ENCODE data around the gene COQ8A. TPM values are rescaled to one million over a fixed set of nuclear protein-coding genes. Genes with fewer than 3 reads are reported as not detected.

The COQ8A gene
- total RNA-seq, 1 donor from 2014 or later = 41.9 TPM

DNA sequence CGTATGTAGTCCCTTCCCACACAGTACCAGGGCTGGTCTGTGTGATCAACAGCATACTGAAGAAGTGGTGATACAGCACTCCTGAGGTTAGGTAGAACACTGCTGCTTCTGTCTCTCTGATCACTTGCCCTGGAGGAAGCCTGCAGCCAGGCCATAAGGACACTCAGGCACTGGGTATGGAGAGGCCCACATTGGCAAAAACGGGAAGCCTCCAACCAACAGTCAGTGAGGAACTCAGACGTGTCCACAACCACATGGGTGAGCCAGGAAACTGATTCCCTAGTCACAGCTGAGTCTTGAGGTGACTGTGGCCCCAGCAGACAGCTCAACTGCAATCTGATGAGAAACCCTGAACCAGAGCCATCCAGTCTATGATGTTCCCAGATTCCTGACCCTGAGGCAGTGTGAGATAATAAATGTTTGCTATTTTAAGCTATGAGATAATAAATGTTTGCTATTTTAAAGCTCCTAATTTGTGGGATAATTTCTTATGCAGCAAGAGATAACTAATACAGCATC lies 62.5 kb downstream of the COQ8A start:
- Mint-ChIP-seq H3K27me3 (ENCODE audit: unreplicated experiment) (peaks cover 10% of the 10 kb centered on the region), H3K9me3 (ENCODE audit: unreplicated experiment) (peaks cover 12% of the 10 kb centered on the region), H3K4me3 (ENCODE audit: unreplicated experiment) (no peak overlapping the region), H3K4me1 (ENCODE audit: low read depth, unreplicated experiment) (peaks cover 30% of the 10 kb centered on the region), H3K27ac (ENCODE audit: unreplicated experiment) (no peak overlapping the region), H3K36me3 (ENCODE audit: unreplicated experiment) (peaks cover 9% of the 10 kb centered on the region)
- TF ChIP-seq, protein P1, sequence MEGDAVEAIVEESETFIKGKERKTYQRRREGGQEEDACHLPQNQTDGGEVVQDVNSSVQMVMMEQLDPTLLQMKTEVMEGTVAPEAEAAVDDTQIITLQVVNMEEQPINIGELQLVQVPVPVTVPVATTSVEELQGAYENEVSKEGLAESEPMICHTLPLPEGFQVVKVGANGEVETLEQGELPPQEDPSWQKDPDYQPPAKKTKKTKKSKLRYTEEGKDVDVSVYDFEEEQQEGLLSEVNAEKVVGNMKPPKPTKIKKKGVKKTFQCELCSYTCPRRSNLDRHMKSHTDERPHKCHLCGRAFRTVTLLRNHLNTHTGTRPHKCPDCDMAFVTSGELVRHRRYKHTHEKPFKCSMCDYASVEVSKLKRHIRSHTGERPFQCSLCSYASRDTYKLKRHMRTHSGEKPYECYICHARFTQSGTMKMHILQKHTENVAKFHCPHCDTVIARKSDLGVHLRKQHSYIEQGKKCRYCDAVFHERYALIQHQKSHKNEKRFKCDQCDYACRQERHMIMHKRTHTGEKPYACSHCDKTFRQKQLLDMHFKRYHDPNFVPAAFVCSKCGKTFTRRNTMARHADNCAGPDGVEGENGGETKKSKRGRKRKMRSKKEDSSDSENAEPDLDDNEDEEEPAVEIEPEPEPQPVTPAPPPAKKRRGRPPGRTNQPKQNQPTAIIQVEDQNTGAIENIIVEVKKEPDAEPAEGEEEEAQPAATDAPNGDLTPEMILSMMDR (IDR thresholded peaks at IDR 0.05; ENCODE audit: partially characterized antibody, unreplicated experiment) = no peak
- no peak for DNase-seq

DNA sequence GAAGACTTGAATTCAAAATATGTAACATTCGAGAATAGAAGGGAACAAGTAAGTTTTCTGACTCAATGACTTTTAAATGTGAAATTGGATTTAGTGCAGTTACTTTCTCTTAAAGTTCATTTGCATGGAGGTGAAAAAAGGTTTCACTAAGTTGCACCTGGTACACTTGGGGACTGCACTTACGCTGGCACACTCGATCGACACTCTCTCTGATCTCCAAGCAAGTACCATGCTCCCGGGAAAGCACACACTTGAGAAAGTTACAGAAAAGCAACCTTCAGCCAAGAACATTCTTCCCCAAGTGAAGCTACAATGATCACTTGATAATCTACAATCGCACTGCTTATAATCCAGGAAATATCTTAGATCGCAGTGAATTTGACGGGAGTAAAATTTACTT lies 63.1 kb downstream of the COQ8A start:
- TF ChIP-seq, protein P1 (IDR thresholded peaks at IDR 0.05; ENCODE audit: partially characterized antibody, unreplicated experiment) = no peak
- Mint-ChIP-seq H3K27ac (ENCODE audit: unreplicated experiment) (no peak overlapping the region), H3K27me3 (ENCODE audit: unreplicated experiment) (peaks cover 10% of the 10 kb centered on the region), H3K36me3 (ENCODE audit: unreplicated experiment) (peaks cover 5% of the 10 kb centered on the region), H3K4me1 (ENCODE audit: low read depth, unreplicated experiment) (peaks cover 30% of the 10 kb centered on the region), H3K4me3 (ENCODE audit: unreplicated experiment) (no peak overlapping the region), H3K9me3 (ENCODE audit: unreplicated experiment) (peaks cover 12% of the 10 kb centered on the region)
- DNase-seq = no peak

DNA sequence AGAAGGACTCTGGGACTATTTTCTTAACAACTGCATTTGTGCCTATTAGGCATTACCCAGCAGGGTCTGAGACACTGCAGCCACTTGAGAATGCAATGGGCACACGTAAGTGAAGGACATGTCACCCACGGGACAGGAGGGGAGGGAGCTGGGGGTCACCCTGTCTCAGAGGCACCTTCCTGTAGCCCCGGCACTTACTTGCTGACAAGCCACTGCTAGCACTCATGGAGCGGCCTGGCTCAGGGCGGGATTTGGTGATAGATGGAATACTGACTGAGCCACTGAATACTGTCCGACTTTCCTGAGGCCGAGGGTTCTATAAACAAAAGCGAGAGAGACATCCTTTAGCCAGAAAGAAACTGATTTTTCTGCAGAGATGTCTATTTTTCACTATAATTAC lies 64.7 kb downstream of the COQ8A start:
- peaks cover 8% of the 10 kb centered on the region for H3K27me3 Mint-ChIP-seq (ENCODE audit: unreplicated experiment)
- H3K4me3 Mint-ChIP-seq (ENCODE audit: unreplicated experiment) = no peak overlapping the region
- TF ChIP-seq, protein P1 (IDR thresholded peaks at IDR 0.05; ENCODE audit: partially characterized antibody, unreplicated experiment) = no peak
- peaks cover 11% of the 10 kb centered on the region for H3K9me3 Mint-ChIP-seq (ENCODE audit: unreplicated experiment)
- peaks cover 5% of the 10 kb centered on the region for H3K36me3 Mint-ChIP-seq (ENCODE audit: unreplicated experiment)
- peaks cover 30% of the 10 kb centered on the region for H3K4me1 Mint-ChIP-seq (ENCODE audit: low read depth, unreplicated experiment)
- peak overlapping the region; percentile 84 for H3K27ac Mint-ChIP-seq (ENCODE audit: unreplicated experiment)
- DNase-seq = peak; percentile 45

DNA sequence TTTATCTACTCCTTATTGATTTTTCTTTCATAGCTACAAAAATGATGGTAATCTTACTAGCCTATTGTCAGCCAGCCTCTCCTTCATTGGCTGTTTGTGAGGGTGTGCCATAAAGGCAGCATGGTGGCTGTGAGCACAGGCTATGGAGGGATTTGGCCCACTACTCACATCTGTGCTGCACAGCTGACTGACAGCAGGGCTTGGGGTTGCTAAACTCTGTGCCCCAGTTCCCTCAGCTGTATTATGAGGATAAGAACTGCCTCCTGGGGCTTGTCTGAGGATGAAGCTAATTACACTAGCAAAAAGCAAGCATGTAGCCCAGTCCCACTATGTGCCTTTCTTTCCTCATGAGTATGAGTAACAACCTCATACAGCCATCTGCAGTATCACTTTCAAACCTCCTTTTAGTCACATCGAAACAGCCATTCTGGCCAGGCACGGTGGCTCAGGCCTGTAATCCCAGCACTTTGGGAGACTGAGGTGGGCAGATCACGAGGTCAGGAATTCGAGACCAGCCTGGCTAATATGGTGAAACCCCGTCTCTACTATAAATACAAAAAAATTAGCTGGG lies 66.2 kb downstream of the COQ8A start:
- peaks cover 8% of the 10 kb centered on the region for H3K27me3 Mint-ChIP-seq (ENCODE audit: unreplicated experiment)
- H3K4me1 Mint-ChIP-seq (ENCODE audit: low read depth, unreplicated experiment) = peaks cover 29% of the 10 kb centered on the region
- DNase-seq = peak; percentile 81
- peak overlapping the region; percentile 94 for H3K27ac Mint-ChIP-seq (ENCODE audit: unreplicated experiment)
- peak overlapping the region; percentile 59 for H3K4me3 Mint-ChIP-seq (ENCODE audit: unreplicated experiment)
- TF ChIP-seq, protein P1 (IDR thresholded peaks at IDR 0.05; ENCODE audit: partially characterized antibody, unreplicated experiment) = no peak
- peaks cover 11% of the 10 kb centered on the region for H3K9me3 Mint-ChIP-seq (ENCODE audit: unreplicated experiment)
- peaks cover 5% of the 10 kb centered on the region for H3K36me3 Mint-ChIP-seq (ENCODE audit: unreplicated experiment)

DNA sequence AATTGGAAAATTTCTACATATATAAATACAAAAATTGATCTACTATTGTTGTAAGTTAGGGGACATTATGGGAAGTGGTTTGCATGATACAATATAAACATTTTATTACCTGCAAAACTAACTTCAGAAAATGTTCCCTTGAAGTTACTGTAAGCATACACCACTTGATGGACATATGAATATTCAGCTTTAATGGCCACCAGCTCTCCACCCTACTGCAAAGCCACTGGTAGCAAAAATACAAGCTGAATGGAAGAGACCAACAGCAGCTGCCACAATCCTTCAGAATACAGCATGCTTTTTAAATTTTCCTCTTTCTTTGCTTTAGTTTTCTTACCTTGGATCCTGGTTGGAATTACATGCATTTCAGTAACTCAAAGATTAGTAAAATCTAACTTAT lies 69.8 kb downstream of the COQ8A start:
- DNase-seq = no peak
- H3K9me3 Mint-ChIP-seq (ENCODE audit: unreplicated experiment) = peaks cover 11% of the 10 kb centered on the region
- no peaks in the 10 kb centered on the region for H3K36me3 Mint-ChIP-seq (ENCODE audit: unreplicated experiment)
- TF ChIP-seq, protein P1 (IDR thresholded peaks at IDR 0.05; ENCODE audit: partially characterized antibody, unreplicated experiment) = no peak
- H3K4me1 Mint-ChIP-seq (ENCODE audit: low read depth, unreplicated experiment) = peaks cover 22% of the 10 kb centered on the region
- no peak overlapping the region for H3K4me3 Mint-ChIP-seq (ENCODE audit: unreplicated experiment)
- no peak overlapping the region for H3K27ac Mint-ChIP-seq (ENCODE audit: unreplicated experiment)
- H3K27me3 Mint-ChIP-seq (ENCODE audit: unreplicated experiment) = peaks cover 5% of the 10 kb centered on the region

All from glutamatergic neuron (in vitro differentiated cells).